Smooth muscle cell of the pulmonary artery (primary cell): ENCODE measurements around the gene DES. TPM values are rescaled to one million over a fixed set of nuclear protein-coding genes. Genes with fewer than 3 reads are reported as not detected.

Source experiments
- total RNA-seq: library from RNA; depleted of rRNA; stranded (reverse); fragments of >200 nt; gene quantifications from 2 replicates; pipeline ENCODE4 v1.2.3, GENCODE V29; 2014

The DES gene
- total RNA-seq: 1.1 and 3.0 TPM in 2 replicates

GRCh38 chr2:219418155-219419011 lies at the start of gene DES:
DES (plus strand) TSS chr2:219418377; CDS start chr2:219418463, 86 bp downstream.

GRCh38 chr2:219387306-219388120 lies 30.7 kb upstream of the DES start, which contains the start of gene DNPEP:
DNPEP (minus strand) TSS chr2:219387912; CDS start chr2:219387794, 118 bp downstream.

GRCh38 chr2:219434718-219435525 lies 16.7 kb downstream of the DES start, which contains the start of gene SPEG:
SPEG (plus strand) TSS chr2:219434843; CDS start chr2:219434978, 135 bp downstream.

Other genes starting within 250 kb of the DES start
- 2.9 and 8.1 TPM in 2 replicates for gene SLC23A3, start 248.3 kb upstream of the DES start, total RNA-seq
- gene CNPPD1, start 241.5 kb upstream of the DES start, total RNA-seq: 31.5 and 43.7 TPM in 2 replicates
- gene RETREG2, start 240.1 kb upstream of the DES start, total RNA-seq: 75.5 and 88.8 TPM in 2 replicates
- 18.1 and 26.0 TPM in 2 replicates for gene ZFAND2B, start 211.6 kb upstream of the DES start, total RNA-seq
- gene ABCB6, start 199.4 kb upstream of the DES start, total RNA-seq: 69.9 and 77.9 TPM in 2 replicates
- 73.2 and 73.7 TPM in 2 replicates for gene ATG9A, start 188.7 kb upstream of the DES start, total RNA-seq
- gene ANKZF1, start 188.6 kb upstream of the DES start, total RNA-seq: 41.4 and 52.1 TPM in 2 replicates
- 12.1 and 14.9 TPM in 2 replicates for gene GLB1L, start 172.9 kb upstream of the DES start, total RNA-seq
- gene STK16, start 172.9 kb upstream of the DES start, total RNA-seq: 31.2 and 31.4 TPM in 2 replicates
- not detected in 2 replicates for gene TUBA4B, start 165.1 kb upstream of the DES start, total RNA-seq
- 17.9 and 19.6 TPM in 2 replicates for gene TUBA4A, start 164.5 kb upstream of the DES start, total RNA-seq
- 74.7 and 78.8 TPM in 2 replicates for gene DNAJB2, start 139.0 kb upstream of the DES start, total RNA-seq
- 23.5 and 45.4 TPM in 2 replicates for gene PTPRN, start 109.0 kb upstream of the DES start, total RNA-seq
- not detected in 2 replicates for gene RESP18, start 85.6 kb upstream of the DES start, total RNA-seq
- 68.5 and 91.9 TPM in 2 replicates for gene DNPEP, start 30.5 kb upstream of the DES start, total RNA-seq
- 45.7 and 87.2 TPM in 2 replicates for gene SPEG, start 16.5 kb downstream of the DES start, total RNA-seq
- 60.6 and 64.6 TPM in 2 replicates for gene GMPPA, start 80.5 kb downstream of the DES start, total RNA-seq
- 0.39 and 0.46 TPM in 2 replicates for gene ASIC4, start 96.1 kb downstream of the DES start, total RNA-seq
- gene CHPF, start 125.4 kb downstream of the DES start, total RNA-seq: 341 and 462 TPM in 2 replicates
- 1.3 and 1.4 TPM in 2 replicates for gene TMEM198, start 125.7 kb downstream of the DES start, total RNA-seq
- gene OBSL1, start 153.2 kb downstream of the DES start, total RNA-seq: 57.9 and 64.4 TPM in 2 replicates
- gene INHA, start 153.9 kb downstream of the DES start, total RNA-seq: 0.26 and 0.43 TPM in 2 replicates
- 13.2 and 18.0 TPM in 2 replicates for gene STK11IP, start 179.5 kb downstream of the DES start, total RNA-seq
- gene SLC4A3, start 209.3 kb downstream of the DES start, total RNA-seq: 4.0 and 7.0 TPM in 2 replicates